Measurements from ENCODE around the gene ZCCHC8. TPM values are rescaled to one million over a fixed set of nuclear protein-coding genes. Genes with fewer than 3 reads are reported as not detected.

Gene ZCCHC8
- total and polyA plus RNA-seq, 2 of the 8 experiments (the other 6 are each of a cell fraction or from before 2014, with no cell fraction given): 13.8 to 28.9 TPM

- TF ChIP-seq CHD7 (IDR thresholded peaks at IDR 0.05; ENCODE audit: insufficient replicate concordance, low read length) (no peak), SIRT6 (IDR thresholded peaks at IDR 0.05; ENCODE audit: low read length) (no peak), RXRA (IDR thresholded peaks at IDR 0.05; ENCODE audit: insufficient read depth, low read depth, low read length) (no peak), JUN (IDR thresholded peaks at IDR 0.05; ENCODE audit: low read depth, low read length) (no peak)
These were observed 20.0 kb downstream of the ZCCHC8 start (continued) for GRCh38 chr12:122480753-122481152.

All from H1 (cell line).